GM04504 (cell line): ENCODE data around the gene SENP1.

ENCODE experiments used
- DNase-seq: peaks from one replicate; pipeline ENCODE4 v3.0.0-alpha.2; 2012; ENCODE audit warnings: low read depth

SENP1 gene

DNA sequence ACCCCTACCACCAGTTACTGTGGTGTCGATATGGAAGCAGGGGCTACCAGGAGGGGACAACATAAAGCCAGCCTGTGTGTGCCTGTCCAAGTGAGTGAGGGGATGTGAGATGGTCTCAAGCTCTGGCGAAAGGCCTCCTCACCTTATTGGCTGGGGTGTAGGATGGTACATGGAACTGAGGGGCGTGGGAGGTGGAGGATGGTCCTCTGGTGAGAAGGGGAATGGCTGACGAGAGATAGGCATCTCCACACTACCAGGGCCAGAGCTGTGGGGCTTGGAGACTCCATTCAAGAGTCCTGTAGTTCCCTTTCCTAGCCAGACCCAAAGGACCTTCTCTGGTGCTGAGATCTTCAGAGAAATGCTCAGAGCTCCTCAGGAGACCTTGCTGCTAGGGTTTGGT lies 69.1 kb downstream of the SENP1 start:
- no peak for DNase-seq

DNA sequence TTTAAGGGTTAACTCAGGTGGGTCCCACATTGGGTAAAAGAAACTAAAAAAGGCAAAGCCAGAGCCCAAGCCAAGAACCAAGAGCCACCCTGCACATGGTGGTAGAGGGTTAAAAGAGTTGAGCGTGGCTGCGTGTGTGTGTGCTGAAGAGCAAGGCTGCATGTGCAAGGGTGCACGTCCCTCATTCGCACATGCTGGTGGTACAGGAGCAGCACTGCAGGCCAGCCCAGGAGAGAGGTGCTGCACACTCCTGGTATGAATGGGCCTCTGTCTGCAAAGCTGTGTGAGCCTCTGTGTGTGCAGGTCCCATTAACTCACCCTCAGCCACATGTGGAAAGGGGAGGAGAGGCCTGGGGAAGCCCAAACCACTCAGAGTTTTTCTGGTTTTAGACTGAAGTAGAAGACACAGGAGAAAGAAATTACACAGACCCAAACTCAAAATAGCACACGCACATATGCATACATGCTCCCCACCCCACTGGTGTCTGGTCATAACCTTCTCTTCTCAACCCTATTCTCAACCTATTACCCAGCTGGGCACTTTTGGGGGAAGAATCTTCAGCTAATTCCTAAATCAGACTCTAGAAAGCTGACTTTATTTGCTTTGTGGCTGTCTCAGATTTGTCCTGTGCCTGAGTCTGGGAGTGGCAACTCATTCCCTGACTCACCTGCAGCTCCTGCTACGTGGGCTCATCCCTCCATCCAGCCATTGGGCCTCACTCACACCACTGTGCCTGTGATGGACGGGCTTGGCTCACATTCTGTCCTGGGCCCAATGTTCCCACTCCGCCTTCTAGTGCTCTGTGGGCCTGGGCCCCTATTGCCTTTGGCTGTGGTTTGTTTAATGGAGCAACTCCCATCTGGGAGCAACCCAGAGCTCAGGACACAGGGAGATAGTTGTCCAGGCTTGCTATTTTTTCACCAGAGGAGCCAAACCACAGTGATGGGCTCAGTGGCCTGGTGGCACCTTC lies 70.8 kb downstream of the SENP1 start:
- no peak for DNase-seq

DNA sequence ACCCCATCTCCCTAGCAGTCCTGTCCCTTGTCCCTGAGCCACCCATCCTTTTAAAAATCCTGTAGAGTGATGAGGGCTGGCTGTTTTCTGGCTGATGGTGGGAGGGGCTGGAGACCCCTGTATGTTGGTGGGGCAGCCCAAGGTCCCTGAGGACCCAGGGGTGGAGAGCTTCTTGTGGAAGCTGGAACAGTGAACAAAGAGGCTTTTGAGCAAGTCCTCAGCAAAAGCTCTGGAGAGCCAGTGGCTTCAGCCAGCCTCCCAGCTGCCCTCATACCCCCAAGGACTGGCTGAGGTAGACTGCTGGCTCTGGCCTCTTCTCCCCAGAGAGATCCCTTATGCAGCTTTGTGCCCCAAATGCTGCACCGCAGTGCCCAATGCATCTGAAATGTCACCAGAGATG lies 72.4 kb downstream of the SENP1 start:
- no peak for DNase-seq

DNA sequence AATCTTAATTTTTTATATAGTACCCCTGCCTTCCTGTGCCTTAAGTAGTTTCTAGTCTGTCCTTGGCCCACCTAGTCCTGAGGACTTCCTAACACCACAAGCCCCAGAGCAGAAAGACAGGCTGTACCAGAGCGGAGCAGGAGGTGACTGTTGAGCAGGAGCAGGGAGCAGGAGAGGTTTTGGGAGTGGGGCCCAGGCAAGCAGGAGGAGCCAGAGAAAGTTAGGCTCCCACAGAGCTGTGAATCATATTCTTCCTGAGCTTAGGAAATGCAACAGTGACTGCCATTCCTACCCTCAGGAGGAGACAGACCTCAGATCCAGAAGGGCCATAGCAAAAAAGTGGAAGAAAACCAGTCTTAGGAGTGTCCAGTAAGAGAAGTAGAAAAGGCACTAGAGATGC lies 73.3 kb downstream of the SENP1 start:
- no peak for DNase-seq

DNA sequence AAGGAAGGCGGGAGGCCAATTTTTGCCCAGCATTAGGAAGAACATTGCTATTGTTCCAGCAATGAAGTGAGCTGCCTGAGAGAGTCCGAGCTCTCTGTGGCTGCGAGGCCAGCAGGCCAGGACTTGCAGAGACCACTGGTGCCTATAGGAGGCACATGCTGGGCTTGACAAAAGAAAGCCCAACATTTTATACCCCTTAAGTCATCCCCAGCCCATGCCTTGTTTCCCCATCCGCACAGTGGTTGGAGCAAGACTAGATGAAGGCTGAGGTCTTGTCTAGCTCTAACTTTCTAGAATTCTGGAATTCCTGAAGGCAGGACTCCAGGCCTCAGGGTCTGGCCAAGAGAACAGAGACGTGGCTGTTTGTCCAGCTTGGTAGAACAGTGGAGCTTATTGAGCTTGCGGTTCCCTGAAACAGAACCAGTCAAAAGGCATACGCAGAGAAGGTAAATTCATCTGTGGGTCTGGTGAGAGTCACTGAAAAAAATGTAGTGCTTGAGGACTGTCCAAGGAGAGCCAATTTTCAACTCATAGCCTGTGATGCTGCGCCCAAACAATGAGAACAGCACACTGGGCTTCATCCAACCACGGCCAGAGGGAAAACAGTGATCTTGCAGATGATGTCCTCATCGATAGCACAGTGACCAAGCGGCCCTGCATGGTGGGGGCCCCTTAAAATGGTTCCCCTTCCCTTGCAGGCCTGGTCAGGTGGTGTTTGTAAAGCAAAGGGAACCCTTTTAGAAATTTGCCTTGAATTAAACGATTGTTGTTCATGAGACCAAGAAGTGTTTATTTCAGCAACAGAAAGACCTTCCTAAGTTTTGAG lies 74.5 kb downstream of the SENP1 start:
- DNase-seq = no peak

DNA sequence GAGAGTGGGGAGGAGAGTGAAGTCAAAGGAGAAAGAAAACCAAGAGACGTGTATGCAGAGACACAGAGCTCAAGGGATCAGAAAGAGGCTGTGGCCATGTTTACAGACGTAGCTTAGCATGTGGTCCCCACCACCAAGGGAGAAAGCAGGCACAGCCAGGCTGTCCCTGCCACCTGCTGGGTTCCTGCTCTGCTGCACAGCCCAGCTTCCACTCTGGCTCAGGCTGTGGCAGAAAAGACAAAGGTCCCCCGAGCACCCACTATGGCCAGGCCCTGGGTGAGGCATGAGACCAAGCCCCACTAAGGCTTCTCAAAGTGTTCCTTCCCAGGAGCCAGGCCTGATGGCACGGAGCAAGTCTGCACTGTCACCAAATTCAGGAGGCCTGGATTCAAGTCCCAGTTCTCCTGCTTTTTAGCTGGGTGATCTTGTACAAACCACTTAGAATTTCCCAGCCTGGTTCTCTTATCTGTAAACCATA lies 75.7 kb downstream of the SENP1 start:
- DNase-seq = no peak

DNA sequence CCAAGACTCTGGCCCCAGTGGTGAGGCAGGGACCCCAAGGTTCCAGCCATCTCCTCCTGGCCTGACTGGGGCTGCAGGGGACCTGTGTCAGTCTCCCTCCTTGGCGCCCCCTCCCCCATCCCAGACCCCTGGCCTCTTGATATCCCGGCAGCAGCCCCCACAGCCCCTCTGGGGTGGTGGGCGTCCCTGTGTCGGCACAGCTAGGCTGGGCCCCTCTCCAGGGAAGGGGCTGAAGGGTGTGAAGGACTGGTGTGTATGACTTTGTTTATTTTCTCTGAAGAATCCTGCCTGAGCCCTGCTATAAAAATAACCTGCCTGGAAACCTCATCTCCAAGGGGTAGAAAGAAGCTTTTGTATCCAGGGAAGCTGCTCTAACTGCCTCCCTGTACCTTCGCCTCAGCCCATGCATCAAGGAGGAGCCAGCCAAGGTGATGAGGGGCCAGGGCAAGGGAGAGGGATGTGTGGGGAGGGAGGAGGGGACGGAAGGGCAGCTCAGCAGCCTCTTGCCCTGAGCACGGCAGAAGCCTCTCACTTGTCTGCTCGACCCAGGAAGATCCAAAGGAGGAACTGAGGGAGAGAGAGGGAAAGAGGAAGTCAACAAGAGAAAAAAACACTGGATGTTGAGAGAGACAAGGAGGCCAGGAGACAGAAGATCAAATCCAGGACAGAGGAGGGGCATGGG lies 76.2 kb downstream of the SENP1 start:
- no peak for DNase-seq

DNA sequence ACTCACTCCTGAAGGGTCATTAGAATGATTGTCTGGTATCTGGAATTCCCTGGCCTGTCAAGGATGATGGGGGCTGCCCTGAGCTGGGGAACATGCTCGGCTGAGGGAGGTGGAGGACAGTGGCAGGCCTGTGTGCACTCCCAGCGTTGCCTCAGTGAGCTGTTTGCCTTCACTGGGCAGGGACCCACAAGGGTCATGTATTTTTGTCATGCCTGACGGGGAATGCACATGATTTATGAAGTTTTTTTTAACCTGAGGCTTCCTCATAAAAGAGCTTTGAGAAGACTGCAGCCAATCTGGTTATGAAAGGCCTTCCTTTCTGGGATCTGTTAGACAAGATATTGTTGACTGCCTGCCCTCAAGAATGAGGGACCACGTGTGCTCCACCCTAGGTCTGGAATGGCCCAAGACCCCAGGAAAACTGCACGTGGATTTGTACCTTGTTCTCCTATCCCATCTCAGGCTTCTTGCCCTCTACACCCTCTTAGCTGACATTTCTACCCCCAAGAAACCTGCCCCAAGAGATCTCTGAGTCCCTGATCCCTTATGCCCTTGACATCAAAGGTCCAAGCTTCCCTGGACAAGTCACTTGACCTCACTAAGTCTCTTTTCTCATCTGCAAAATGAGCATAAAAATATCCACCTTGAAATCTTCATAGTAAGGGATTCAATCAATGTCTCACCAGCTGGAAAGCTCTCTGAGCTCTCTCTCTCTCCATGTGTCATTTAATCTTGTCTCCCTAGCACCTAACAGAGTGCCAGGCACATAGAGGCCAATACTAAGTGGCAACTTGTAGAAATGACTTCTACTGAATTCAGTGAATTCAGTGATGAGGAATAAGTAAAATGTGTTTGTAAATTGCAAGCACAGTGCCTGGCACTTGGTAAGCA lies 77.1 kb downstream of the SENP1 start:
- DNase-seq = no peak

DNA sequence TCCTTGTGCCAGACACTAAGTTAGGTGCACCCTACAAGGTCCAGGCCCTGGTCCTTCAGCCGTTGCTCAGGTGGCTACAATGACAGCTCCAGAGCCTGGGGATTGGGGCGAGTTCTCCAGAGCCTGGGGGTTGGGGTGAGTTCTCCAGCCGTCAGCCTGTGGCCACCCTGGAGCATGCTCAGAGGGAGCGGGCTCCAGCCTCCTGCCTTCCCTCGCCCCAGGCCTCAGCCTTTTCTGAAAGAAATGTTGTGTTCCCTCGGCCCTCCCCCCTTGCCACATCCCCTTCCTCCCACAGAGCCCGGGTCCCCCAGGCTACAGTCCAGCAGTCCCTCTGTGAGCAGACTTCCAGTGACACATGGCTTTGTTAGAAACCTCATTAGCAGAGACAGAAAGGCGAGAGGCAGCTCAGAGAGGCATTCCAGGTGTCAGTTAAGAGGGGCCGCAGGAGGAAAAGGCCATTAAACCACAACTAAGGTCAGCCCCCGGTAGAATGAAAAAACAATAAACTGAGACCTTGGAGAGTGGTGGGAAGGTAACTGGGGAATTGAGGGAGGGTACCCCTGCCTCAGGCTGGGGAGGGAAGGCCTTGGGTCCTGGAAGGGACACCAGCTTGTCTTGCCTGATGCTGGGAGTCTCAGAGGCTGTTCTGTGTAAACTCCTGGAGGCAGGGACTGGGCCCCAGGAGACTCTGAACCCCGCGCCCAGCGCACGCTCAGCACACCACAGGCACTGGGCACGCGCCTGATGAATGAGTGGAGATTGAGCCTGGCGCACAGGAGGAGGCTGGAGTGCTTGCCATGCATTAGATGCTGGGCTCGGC lies 78.5 kb downstream of the SENP1 start:
- DNase-seq = no peak

DNA sequence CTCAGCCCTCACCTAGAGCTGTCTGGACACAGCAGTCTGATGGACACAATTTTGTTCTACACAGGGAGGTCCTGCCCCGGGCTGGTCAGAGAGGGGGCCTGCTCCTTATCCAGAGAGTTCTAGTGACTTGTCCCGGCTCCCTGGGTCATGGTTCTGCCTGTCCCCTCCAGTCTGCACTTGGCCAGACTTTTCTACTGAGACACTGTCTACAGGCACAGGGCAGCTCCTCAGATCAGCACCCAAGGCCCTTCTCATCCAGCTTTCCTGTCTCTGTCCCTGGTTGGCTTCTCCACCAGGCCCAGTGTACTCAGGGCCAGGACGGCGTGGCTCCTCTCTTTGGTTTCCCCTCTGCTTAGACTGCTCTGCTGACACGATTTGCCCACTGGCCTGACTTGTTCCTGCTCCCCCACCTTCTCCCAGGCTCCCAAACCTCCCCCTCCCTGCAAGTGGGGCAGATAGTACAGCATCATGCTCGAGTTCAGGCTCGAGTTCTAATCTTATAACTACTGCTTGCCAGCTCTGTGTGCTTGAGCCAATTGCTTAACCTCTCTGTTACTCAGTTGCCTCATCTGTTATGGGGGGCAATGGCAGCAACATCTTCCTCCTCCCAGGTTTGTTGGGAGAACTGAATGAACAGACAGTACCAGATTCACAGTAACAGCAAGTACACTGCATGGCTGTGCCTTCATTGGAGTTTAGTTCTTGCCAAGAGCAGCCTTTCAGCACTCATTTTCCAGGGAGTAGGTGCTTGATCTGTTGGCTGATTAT lies 79.6 kb downstream of the SENP1 start:
- DNase-seq = no peak

DNA sequence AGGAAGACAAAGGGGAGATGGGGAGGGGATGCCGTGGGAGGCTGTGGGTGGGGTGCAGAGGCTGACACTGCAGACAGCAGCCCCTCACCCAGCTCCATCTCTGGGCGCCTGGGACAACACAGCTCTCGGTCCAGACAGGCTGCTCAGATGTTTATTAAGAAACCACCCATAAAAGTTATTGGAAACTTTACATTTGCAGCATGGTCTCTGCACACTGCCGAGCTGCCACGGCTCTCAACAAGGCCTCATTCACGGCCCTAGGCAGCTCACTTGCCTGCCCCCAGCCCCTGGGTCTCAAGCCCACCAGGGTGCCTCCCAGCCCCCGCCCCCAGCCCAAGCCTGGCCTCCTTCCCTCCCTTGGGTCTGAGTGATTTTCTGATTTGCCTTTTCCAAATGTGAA lies 80.6 kb downstream of the SENP1 start:
- no peak for DNase-seq

DNA sequence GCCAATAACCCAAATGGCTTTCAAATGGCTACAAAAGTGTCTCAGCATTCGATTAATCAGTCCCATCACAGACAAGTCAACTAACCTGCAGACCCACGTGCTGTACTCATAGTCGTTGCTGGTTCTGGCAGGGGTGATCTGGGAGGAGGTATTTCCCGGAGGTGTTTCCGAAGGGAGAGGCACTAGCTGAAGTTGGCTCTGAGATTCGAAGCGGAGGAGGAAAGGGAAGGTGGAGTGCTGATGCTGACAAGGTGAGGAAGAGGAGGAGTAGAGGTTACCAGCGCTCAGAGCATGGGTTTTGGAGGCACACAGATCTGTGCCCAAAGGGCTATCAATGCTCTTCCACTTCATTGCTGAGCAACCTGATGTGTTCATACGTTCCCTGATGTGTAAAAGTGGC lies 81.1 kb downstream of the SENP1 start:
- no peak for DNase-seq

DNA sequence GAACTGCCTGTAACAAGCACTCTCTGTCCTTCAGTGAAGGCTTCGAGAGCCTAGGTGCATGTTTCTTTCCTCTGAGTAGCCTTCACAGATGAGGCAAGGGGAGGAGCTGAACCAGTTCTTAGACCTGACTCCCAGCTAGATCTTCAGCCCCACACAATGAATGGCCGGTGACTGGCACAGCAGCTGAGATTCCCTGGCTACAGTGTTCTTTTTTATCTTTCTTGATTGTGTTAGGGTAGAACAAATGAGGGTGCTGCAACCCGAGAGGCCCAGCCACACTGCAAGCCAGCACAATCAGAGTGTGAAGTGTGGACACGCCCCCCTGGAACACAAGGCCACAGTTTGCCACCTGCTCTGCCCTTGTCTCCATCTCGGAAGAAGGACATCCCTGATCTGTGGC lies 82.5 kb downstream of the SENP1 start:
- DNase-seq = no peak

DNA sequence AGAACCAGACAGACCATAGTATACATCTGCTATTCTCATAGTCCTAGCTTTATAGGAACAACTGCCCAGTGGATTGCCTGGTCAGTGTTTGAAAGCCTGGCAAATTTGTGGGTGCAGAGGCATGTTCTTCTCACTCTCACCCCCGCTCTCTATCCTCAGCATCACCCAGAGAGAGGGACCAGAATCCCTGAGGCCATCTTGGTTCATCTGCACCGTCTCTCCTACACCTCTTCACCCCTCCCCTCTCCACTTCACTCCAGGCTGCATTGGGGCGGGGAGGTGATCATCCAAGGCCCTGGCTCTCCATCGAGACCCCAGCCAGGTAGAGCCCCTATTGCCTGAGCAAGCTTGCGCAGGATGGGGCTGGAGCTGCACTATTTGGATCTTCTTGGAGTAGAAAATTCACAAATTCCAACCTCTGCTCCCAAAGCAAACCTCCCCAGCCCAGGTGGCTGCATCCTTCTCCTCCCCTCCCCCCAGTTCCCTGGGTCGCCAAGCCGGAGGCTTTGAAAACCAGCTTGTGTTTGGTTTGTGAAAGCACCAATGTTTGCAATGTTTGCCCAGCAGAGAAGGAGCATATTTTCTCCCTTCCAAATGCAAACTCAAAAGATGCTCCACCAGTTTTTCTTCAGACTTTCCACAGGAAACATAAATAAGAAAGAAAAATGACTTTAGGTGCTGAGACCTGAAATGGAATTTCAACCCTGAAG lies 83.0 kb downstream of the SENP1 start:
- DNase-seq = no peak

DNA sequence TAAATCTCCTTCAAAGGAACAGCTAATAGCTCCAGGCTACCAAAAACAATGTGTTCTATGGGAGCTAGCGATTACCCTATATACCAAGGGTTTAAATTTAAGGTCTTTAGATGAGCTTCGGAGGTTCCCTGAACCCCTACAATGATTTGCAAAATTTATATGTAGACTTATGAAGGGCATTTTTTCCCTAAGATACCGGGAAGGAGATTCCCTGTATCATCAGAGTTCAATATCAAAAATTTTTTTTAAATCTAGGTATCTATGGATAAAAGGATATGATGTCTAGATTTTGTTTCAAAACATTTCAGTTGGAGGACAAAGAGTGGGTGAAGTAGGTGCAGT lies 83.7 kb downstream of the SENP1 start:
- no peak for DNase-seq

DNA sequence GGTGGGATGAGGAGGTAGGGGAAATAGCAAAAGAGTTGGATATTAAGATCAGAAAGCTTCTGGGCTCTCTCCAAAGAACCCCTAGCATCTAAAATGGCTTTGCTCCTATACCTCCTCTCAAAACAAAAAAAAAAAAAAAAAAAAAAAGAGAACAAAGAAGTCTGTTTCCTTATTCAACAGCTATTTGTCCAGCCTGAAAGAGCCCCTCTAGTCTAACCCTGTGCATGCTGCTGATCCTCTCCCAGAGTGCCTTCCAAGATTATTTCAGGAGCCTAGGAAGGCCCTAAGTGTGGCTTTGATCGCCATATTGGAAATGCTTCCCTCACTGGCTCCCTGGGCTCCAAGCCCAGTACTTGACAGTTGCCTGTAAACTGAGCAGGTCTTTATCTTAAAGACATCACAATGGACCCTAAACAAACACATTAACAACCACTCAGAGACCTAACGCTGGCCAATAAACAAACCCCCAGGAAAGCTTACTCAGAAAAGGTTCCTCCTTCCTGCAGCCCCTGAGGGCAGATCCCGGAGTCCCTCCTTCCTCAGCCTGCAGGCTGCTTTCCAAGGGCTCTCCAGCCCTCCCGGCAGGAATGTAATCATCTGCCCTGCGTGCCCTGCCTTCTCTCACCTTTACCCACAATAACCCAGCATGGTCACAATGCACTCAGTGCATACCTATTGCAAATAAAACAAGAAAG lies 84.2 kb downstream of the SENP1 start:
- no peak for DNase-seq

DNA sequence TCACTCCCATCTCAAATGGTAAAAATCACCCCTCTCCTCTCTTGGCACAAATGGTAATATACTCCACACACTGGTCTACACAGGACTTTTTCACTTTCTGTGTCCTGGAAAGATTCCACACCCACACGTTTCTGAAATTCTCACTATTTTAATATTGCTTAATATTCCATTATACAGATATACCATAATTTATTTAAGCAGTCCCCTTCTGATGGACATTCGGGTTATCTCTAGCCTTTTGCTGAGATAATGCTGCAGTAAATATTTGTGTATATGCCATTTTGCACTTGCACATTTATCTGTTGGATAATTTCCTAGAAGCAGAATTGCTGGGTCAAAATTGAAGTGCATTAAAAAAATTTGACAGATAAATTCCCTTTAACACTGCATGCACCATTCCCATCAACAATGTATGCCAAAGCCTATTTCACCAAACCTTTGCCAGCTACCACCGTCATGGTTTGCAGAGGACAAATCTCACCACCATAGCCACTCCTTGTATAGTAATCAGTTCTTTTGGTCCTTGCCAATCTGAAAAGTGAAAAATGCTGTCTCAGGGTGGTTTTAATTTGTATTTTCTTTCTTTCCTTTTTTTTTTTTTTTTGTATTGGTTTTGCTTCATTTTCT lies 86.1 kb downstream of the SENP1 start:
- DNase-seq = no peak

DNA sequence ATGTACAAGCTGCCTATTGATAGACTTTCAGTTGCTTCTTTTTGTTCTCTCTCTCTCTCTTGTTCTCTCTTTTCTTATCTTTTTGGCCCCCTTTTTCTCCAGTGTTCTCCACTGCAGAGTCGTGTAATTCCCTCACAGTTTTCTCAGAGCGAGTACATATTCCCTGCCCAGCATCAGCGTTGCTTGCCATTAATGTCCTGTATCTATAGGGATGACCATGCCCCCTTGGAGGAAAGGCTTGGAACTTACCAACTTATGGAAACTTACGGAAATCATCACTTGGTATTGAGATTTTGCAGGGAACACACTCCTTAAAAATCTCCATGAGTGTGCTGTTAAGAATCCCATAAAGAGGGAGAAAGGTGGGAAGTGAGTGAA lies 87.3 kb downstream of the SENP1 start:
- DNase-seq = no peak
